RPMI8226 (cell line): ENCODE results near the gene BORCS5.
"Not testable (repeated sequence)": the region's sequence is repeated elsewhere in the genome, so short reads cannot be mapped to it uniquely, and the experiment has no call there.

Source experiments
- DNase-seq: peaks from one replicate; pipeline ENCODE4 v3.0.0-alpha.2; 2015

BORCS5 gene

GRCh38 chr12:12495536-12495935 lies 138.7 kb downstream of the BORCS5 start:
- no peak for DNase-seq

- no peak for DNase-seq
These were observed 141.3 kb downstream of the BORCS5 start for GRCh38 chr12:12498210-12498609.

- DNase-seq = no peak
These were observed 143.2 kb downstream of the BORCS5 start for GRCh38 chr12:12499909-12500604.

GRCh38 chr12:12501121-12501520 lies 144.2 kb downstream of the BORCS5 start:
- DNase-seq = no peak

GRCh38 chr12:12502130-12502814 lies 145.4 kb downstream of the BORCS5 start:
- not testable (repeated sequence) for DNase-seq

- no peak for DNase-seq
These were observed 145.9 kb downstream of the BORCS5 start for GRCh38 chr12:12502815-12503151.

GRCh38 chr12:12503384-12504078 lies 146.7 kb downstream of the BORCS5 start:
- DNase-seq = no peak

- no peak for DNase-seq
These were observed 148.9 kb downstream of the BORCS5 start for GRCh38 chr12:12505544-12506495.

- DNase-seq = no peak
These were observed 149.6 kb downstream of the BORCS5 start for GRCh38 chr12:12506496-12506890.

GRCh38 chr12:12507121-12507520 lies 150.2 kb downstream of the BORCS5 start:
- no peak for DNase-seq

- DNase-seq = no peak
These were observed 151.7 kb downstream of the BORCS5 start for GRCh38 chr12:12508612-12509011.

- DNase-seq = no peak
These were observed 153.3 kb downstream of the BORCS5 start for GRCh38 chr12:12510141-12510540.

- no peak for DNase-seq
These were observed 153.7 kb downstream of the BORCS5 start for GRCh38 chr12:12510551-12510950.

GRCh38 chr12:12511021-12511783 lies 154.3 kb downstream of the BORCS5 start:
- DNase-seq = no peak

GRCh38 chr12:12511895-12512711 lies 155.2 kb downstream of the BORCS5 start:
- DNase-seq = no peak

GRCh38 chr12:12513416-12514006 lies 156.6 kb downstream of the BORCS5 start:
- DNase-seq = no peak

- DNase-seq = no peak
These were observed 161.6 kb downstream of the BORCS5 start for GRCh38 chr12:12518464-12518845.

- DNase-seq = no peak
These were observed 162.0 kb downstream of the BORCS5 start for GRCh38 chr12:12518919-12519318.
